ENCODE results near the gene OR6X1.

- TF ChIP-seq POLR2A (IDR thresholded peaks at IDR 0.05) (no peak), CTCF (IDR thresholded peaks at IDR 0.05) (no peak)
Measured at GRCh38 chr11:123754101-123754568, at the start of gene OR6X1.
